Activated T-helper 2 cell treated with anti-CD3 and anti-CD28 coated beads, Interferon-gamma antibody, Interleukin-2, Interleukin-4, amounts not matched to agents 10 μg/mL and 5 μg/mL and 100 μg/mL, durations not matched to agents 14 hours and 24 hours and 36 hours (primary cell): ENCODE data around the gene SREBF2. TPM values are rescaled to one million over a fixed set of nuclear protein-coding genes. Genes with fewer than 3 reads are reported as not detected.

Experiments
- DNase-seq: peaks from one replicate; pipeline ENCODE4 v3.0.0; 2021; ENCODE audit warnings: low spot score
- H3K27ac Mint-ChIP-seq: one replicate; pipeline ENCODE4 v1.8.0; 2021; ENCODE audit warnings: mixed read lengths
- H3K27me3 Mint-ChIP-seq: one replicate; pipeline ENCODE4 v1.8.0; 2021; ENCODE audit warnings: low read depth, mixed read lengths
- H3K36me3 Mint-ChIP-seq: one replicate; pipeline ENCODE4 v1.8.0; 2021; ENCODE audit warnings: low read depth, mixed read lengths
- H3K4me1 Mint-ChIP-seq: one replicate; pipeline ENCODE4 v1.8.0; 2021; ENCODE audit warnings: low read depth, mixed read lengths
- H3K4me3 Mint-ChIP-seq: one replicate; pipeline ENCODE4 v1.8.0; 2021; ENCODE audit warnings: low read depth, mild to moderate bottlenecking, moderate library complexity, mixed read lengths
- H3K9me3 Mint-ChIP-seq: one replicate; pipeline ENCODE4 v1.8.0; 2021; ENCODE audit warnings: mixed read lengths
- intact Hi-C: fragments of 100-400 bp; cut with micrococcal nuclease; formaldehyde crosslinking; loops from one replicate; pipeline ENCODE4 v1.15.1; 2023
- total RNA-seq: library from RNA; stranded (reverse); gene quantifications from 2 replicates; pipeline ENCODE4 v1.2.3, GENCODE V29; 2022

Gene SREBF2
- total RNA-seq, 1 donor from 2014 or later, result 191 TPM

DNA sequence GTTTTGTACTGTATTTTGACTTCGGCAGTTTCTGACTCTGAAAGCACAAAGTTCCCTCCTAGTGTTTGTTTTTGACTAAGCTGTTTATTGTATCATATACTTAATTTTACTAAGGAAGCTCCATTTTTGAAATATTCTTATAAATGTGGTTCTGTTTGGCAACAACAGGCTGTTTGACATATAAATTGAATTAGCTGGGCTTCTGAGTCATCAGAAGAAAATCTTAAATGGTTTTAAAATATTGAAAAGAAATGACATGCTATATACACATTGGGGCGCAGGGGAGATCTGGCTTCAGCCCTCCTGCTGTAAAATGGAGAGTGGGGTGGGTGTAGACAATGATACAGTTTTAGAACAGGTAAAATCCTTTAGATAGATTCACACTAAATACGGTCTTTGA lies 43.4 kb downstream of the SREBF2 start:
- intact Hi-C loops, result no loop called here
- peak overlapping the region; percentile 34 for H3K27ac Mint-ChIP-seq
- H3K27me3 Mint-ChIP-seq, result no peaks in the 10 kb centered on the region
- H3K4me1 Mint-ChIP-seq, result peaks cover 18% of the 10 kb centered on the region
- no peaks in the 10 kb centered on the region for H3K9me3 Mint-ChIP-seq
- H3K36me3 Mint-ChIP-seq, result peaks cover 87% of the 10 kb centered on the region
- H3K4me3 Mint-ChIP-seq, result no peak overlapping the region
- no peak for DNase-seq

DNA sequence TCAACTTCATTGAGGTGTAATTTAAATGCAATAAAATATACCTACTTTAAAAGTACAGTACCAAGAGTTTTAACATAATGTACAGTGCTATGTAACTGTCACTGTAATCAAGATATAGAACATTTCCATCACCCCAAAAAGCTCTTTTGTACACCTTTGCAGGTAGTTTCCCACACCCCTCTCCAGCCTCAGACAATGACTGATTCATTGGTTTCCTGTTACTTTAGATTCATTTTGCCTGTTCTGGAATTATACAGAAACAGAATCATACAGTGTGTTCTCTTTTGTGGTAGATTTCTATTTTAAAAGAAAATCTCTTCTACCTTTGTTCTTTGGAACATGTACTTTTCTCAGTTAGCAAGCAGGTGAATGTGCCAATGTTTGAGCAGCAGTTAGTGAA lies 43.8 kb downstream of the SREBF2 start:
- H3K27ac Mint-ChIP-seq, result peak overlapping the region; percentile 21
- H3K4me3 Mint-ChIP-seq, result no peak overlapping the region
- peaks cover 87% of the 10 kb centered on the region for H3K36me3 Mint-ChIP-seq
- H3K4me1 Mint-ChIP-seq, result peaks cover 18% of the 10 kb centered on the region
- no peaks in the 10 kb centered on the region for H3K27me3 Mint-ChIP-seq
- intact Hi-C loops, result no loop called here
- H3K9me3 Mint-ChIP-seq, result no peaks in the 10 kb centered on the region
- DNase-seq, result no peak

DNA sequence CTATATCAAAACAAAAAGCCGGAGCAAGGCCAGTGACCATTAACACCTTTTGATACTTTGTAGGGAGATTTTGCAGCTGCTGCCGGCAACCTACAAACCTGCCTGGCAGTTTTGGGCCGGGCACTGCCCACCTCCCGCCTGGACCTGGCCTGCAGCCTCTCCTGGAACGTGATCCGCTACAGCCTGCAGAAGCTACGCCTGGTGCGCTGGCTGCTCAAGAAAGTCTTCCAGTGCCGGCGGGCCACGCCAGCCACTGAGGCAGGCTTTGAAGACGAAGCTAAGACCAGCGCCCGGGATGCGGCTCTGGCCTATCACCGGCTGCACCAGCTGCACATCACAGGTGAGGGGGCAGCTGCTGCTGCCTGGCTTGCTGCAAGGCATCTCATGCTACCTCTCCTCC lies 47.7 kb downstream of the SREBF2 start:
- no peak for DNase-seq
- Mint-ChIP-seq H3K27me3 (no peaks in the 10 kb centered on the region), H3K36me3 (peaks cover 89% of the 10 kb centered on the region), H3K4me3 (no peak overlapping the region), H3K27ac (no peak overlapping the region), H3K9me3 (no peaks in the 10 kb centered on the region), H3K4me1 (peaks cover 5% of the 10 kb centered on the region)
- intact Hi-C loops, result no loop called here

DNA sequence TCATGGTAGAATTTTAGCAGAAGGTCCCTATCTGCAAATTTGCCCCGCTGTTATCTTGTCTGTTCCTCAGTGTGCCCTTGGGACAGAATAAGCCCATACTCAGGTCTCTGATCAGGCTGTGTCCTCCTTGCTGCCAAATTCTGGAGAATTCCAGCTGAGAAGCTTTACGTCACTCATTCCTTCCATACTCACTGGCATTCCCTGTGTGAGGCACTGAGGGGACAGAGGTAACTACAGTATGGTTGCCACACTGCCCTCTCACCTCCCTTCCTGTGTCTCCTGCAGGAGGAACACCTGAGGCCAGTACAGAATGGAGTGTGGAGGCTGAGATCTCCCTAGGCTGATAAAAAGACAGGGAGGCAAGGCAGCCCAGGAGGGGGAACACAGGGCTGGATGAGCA lies 50.5 kb downstream of the SREBF2 start:
- Mint-ChIP-seq H3K4me1 (no peaks in the 10 kb centered on the region), H3K4me3 (no peak overlapping the region), H3K36me3 (peaks cover 89% of the 10 kb centered on the region), H3K27me3 (no peaks in the 10 kb centered on the region), H3K9me3 (no peaks in the 10 kb centered on the region), H3K27ac (no peak overlapping the region)
- intact Hi-C loops, result no loop called here
- no peak for DNase-seq

DNA sequence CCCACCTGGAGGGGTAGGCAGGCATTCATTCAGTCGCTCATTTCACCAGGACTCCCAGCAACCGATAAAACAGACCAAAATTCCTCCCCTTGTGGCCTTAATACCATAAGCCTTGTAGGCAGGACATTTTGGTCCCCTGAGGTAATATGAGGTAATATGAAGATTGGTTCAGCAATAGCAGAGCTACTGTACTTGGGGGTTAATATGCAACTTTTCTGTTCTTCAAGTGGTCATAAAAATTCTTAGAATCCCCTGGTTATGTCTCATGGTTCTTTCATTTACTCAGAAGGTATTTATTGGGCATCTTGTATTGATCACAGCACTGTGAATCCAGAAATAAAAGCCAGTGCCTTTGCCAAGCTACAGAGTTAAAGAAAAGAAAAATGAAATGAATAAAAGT lies 52.2 kb downstream of the SREBF2 start:
- Mint-ChIP-seq H3K27ac (no peak overlapping the region), H3K27me3 (no peaks in the 10 kb centered on the region), H3K4me1 (no peaks in the 10 kb centered on the region), H3K9me3 (no peaks in the 10 kb centered on the region), H3K36me3 (peaks cover 85% of the 10 kb centered on the region), H3K4me3 (no peak overlapping the region)
- intact Hi-C loops, result no loop called here
- no peak for DNase-seq

DNA sequence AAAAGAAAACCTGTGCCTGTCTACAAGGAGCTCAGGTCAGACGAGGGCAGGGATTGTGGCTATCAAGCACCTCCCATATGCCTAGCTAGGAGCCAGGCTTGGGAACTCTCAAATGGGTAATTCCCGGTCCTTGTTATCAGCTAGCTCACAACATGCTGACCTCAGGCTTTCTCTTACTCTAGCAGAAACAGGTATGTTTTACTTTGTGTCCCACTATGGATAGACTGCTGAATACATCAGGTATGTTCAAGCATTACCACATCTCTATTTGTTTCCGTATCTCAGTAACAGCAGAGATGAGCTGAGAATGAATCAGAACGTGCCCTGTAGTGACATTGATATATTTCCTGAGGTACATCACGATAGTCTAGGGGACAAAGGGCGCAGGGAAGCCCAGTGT lies 52.6 kb downstream of the SREBF2 start:
- Mint-ChIP-seq H3K27ac (no peak overlapping the region), H3K4me3 (no peak overlapping the region), H3K9me3 (no peaks in the 10 kb centered on the region), H3K36me3 (peaks cover 84% of the 10 kb centered on the region), H3K4me1 (no peaks in the 10 kb centered on the region), H3K27me3 (no peaks in the 10 kb centered on the region)
- no peak for DNase-seq
- intact Hi-C loops, result no loop called here

DNA sequence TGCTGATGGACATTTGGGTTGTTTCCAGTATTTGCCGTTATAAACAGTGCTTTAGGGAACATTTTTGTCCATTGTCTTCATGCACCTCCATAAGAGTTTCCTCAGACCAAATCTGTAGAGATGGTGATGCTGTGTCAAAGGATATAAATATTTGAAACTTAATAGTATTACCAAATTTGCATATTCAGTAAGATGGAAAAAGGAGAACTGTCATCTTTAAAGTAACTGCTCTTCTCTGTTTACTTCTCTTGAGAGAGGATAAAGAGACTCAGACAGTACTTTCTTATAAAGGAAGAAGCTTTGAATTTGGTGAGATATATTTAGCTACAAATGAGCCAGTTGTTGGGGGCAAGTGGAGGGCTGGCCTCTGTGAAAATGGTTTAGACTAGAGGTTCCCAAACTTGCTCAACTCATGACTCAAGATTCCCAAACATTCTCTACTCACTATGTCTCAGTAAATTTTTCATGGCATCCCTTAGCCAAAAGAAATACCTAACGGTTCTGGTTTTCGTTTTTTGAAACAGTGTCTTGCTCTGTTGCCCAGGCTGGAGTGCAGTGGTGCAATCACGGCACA lies 55.8 kb downstream of the SREBF2 start:
- Mint-ChIP-seq H3K4me3 (no peak overlapping the region), H3K27ac (no peak overlapping the region), H3K4me1 (no peaks in the 10 kb centered on the region), H3K9me3 (no peaks in the 10 kb centered on the region), H3K36me3 (peaks cover 78% of the 10 kb centered on the region), H3K27me3 (no peaks in the 10 kb centered on the region)
- intact Hi-C loops, result no loop called here
- no peak for DNase-seq

DNA sequence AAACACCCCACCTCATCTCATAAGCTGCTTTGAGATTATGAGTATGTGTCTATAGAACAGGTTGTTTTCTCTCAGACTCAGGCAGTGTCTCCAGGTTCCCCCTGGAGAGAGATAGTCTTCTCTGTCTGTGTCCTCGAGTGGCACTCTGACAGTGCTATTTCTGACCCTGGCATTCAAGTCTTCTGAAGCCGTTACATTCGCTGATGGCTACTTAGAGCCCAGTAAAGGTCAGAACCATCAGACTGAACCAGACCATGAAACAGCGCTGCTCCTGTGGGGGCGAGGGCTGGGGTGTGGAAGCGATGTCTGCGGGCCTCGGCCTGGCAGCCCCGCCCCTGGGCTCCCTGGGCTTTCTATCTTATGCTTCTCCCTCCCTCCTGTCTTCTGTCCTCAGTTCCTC lies 58.5 kb downstream of the SREBF2 start:
- peaks cover 71% of the 10 kb centered on the region for H3K36me3 Mint-ChIP-seq
- intact Hi-C loops, result no loop called here
- no peaks in the 10 kb centered on the region for H3K27me3 Mint-ChIP-seq
- no peak for DNase-seq
- H3K4me1 Mint-ChIP-seq, result no peaks in the 10 kb centered on the region
- H3K4me3 Mint-ChIP-seq, result no peak overlapping the region
- no peak overlapping the region for H3K27ac Mint-ChIP-seq
- H3K9me3 Mint-ChIP-seq, result no peaks in the 10 kb centered on the region

DNA sequence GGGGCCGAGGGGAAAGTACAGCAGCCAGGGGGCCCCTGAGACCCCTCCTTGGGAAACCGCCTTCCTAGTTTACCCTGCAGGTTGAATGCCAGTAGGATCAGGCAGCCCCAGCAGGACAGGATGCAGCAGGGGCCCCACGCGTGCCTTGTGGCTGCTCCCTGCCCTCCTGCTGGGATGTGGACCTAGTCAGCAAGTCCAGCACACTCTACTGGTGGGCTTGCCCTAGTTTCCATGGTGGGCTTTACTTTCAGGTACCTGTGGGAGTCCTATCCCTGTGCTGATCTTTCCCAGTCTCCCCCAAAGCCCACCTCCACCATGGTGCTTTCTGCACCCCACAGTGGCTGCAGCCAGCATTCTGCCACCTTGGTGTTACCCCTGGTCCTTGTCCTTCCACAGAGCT lies 59.8 kb downstream of the SREBF2 start:
- Mint-ChIP-seq H3K27me3 (no peaks in the 10 kb centered on the region), H3K36me3 (peaks cover 65% of the 10 kb centered on the region), H3K4me3 (no peak overlapping the region), H3K9me3 (no peaks in the 10 kb centered on the region), H3K4me1 (peaks cover 2% of the 10 kb centered on the region), H3K27ac (no peak overlapping the region)
- intact Hi-C loops, result no loop called here
- DNase-seq, result no peak

DNA sequence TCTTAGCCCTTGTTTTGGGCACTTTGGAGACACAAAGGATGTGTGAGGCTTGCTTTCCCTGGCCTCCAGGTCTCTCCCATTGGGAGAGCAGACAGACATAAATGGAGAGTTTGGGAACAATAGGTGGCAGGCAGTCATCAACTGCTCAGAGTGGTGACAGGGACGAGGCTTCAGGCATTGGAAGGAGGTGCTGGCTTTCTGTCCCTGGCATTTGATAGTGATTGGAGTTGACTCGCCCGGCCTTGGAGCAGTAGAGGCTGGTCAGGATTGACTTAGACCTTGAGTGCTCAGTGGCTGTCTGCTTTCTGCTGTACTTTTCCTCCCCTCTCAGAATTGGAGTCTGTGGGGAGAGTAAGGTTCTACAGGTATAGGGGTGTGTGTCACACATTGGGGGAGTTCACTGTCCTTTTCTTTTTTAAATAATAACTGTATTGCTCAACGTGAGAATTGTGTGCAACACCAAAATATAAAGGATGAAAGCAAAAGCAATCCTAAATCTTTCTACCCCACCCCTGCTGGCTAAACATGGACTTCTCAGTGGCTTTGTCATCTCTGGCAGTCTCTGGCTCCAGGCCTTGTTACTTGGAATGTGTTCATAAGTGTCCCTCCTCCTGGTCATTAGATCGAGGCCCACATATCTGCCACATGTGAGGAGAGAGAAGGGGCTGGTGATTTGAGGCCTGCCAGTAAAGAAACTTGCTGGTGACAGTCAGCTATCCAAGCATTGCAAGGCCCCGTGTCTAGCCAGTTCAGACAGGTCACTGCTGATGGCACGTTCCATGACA lies 60.9 kb downstream of the SREBF2 start:
- Mint-ChIP-seq H3K27me3 (no peaks in the 10 kb centered on the region), H3K36me3 (peaks cover 67% of the 10 kb centered on the region), H3K4me3 (no peak overlapping the region), H3K9me3 (no peaks in the 10 kb centered on the region), H3K4me1 (peaks cover 2% of the 10 kb centered on the region), H3K27ac (no peak overlapping the region)
- intact Hi-C loops, result no loop called here
- no peak for DNase-seq

DNA sequence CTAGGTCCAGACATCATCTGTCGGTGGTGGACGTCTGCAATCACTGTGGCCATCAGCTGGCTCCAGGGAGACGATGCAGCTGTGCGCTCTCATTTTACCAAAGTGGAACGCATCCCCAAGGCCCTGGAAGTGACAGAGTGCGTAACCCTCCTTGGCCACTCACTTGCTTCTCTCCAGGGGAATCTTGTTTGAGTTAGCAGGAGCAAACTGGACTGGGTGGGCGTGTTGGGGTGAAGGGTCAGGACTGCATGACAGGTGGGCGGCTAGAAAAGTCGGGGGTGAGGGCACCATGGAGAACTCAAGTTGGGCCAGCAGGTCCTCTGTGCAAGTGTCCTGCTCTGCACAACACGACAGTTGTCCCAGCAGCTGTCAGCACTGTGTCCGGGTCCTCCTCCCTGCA lies 65.7 kb downstream of the SREBF2 start:
- H3K36me3 Mint-ChIP-seq, result peaks cover 70% of the 10 kb centered on the region
- H3K4me1 Mint-ChIP-seq, result peaks cover 2% of the 10 kb centered on the region
- H3K9me3 Mint-ChIP-seq, result no peaks in the 10 kb centered on the region
- intact Hi-C loops, result no loop called here
- DNase-seq, result no peak
- no peak overlapping the region for H3K4me3 Mint-ChIP-seq
- H3K27ac Mint-ChIP-seq, result no peak overlapping the region
- H3K27me3 Mint-ChIP-seq, result no peaks in the 10 kb centered on the region

DNA sequence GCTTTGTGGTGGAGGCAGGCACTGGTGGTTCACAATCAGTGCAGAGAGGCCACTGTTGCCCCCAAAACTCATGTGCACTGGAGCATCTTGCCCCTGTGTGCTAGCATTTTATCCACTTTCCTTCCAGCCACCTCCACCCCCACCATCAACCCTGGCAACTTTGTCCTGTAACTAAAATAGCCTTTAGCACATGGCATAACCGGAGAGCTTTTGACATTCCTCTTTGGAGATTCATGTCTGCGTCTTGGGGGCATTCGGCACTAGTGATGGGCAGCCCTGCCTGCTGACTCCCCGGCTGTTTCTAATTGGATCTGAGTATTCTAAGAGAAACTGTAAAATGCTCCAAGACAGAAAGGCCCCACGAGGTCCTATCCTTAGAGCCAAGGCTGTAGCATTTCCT lies 66.2 kb downstream of the SREBF2 start:
- Mint-ChIP-seq H3K9me3 (no peaks in the 10 kb centered on the region), H3K27ac (no peak overlapping the region), H3K36me3 (peaks cover 67% of the 10 kb centered on the region), H3K4me1 (peaks cover 2% of the 10 kb centered on the region), H3K27me3 (no peaks in the 10 kb centered on the region), H3K4me3 (no peak overlapping the region)
- DNase-seq, result no peak
- intact Hi-C loops, result no loop called here

DNA sequence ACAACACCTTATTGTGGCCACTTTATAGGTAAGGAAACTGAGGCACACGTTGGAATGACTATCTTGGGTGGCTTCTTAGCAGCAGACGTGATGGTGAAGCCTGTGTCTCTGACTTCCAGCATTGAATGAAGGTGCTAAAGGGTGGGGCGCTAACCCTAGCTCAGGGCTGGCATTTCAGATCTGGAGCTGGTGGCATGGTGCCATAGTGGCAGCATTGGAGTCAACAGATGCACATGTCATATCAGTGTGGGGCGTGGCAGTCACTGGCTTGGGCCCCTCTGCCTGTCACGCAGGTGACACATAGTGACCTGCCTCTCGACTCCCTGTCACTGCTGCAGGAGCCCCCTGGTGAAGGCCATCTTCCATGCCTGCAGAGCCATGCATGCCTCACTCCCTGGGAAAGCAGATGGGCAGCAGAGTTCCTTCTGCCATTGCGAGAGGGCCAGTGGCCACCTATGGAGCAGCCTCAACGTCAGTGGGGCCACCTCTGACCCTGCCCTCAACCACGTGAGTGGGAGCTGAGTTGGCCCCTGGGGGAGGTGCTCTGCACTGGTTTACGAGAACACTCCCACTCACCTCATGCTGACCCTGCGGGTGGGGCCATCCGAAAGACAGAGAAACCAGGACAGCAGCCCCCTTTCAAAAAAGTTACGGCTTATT lies 67.2 kb downstream of the SREBF2 start:
- Mint-ChIP-seq H3K27me3 (no peaks in the 10 kb centered on the region), H3K4me1 (peaks cover 2% of the 10 kb centered on the region), H3K9me3 (no peaks in the 10 kb centered on the region), H3K36me3 (peaks cover 62% of the 10 kb centered on the region), H3K27ac (no peak overlapping the region), H3K4me3 (no peak overlapping the region)
- intact Hi-C loops, result no loop called here
- DNase-seq, result no peak
